Measurements from ENCODE around the gene MCU. TPM values are rescaled to one million over a fixed set of nuclear protein-coding genes. Genes with fewer than 3 reads are reported as not detected.
"Not testable (repeated sequence)": the region's sequence is repeated elsewhere in the genome, so short reads cannot be mapped to it uniquely, and the experiment has no call there.

Gene MCU
- total and polyA plus RNA-seq, 8 donors, result 15.2 to 90.1 (median 31.0) TPM

- no peaks in the 10 kb centered on the region for H3K9me3 ChIP-seq
- TF ChIP-seq EP300 (IDR thresholded peaks at IDR 0.05), result no peak
- TF ChIP-seq POLR2AphosphoS5 (IDR thresholded peaks at IDR 0.05), result no peak
- TF ChIP-seq, protein P1, sequence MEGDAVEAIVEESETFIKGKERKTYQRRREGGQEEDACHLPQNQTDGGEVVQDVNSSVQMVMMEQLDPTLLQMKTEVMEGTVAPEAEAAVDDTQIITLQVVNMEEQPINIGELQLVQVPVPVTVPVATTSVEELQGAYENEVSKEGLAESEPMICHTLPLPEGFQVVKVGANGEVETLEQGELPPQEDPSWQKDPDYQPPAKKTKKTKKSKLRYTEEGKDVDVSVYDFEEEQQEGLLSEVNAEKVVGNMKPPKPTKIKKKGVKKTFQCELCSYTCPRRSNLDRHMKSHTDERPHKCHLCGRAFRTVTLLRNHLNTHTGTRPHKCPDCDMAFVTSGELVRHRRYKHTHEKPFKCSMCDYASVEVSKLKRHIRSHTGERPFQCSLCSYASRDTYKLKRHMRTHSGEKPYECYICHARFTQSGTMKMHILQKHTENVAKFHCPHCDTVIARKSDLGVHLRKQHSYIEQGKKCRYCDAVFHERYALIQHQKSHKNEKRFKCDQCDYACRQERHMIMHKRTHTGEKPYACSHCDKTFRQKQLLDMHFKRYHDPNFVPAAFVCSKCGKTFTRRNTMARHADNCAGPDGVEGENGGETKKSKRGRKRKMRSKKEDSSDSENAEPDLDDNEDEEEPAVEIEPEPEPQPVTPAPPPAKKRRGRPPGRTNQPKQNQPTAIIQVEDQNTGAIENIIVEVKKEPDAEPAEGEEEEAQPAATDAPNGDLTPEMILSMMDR (IDR thresholded peaks at IDR 0.05), result no peak
- TF ChIP-seq POLR2A (IDR thresholded peaks at IDR 0.05), result no peak
These were observed 64.9 kb downstream of the MCU start for GRCh38 chr10:72756674-72757385.

DNA sequence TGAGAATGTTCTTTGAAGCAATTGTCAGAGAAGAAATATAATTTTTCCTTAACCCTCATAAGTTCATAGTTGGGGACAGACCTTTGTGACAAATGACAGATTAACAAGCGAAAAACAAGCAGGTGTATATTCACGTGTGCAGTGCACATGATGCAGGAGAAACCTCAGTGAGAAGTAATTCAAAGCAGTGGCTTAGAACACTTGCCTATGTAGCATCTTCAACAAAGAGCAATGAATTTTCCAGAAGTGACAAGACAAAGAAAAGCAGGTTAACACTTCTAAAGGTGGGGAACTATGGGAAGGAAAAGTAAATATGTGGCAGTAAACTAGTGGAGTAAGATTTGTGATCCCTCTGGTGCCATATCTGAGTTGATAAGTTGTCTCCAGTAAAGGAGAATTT is 65.8 kb downstream of the MCU start:
- 74 to 87% (median 84%) methylated on average over 2 of the region's 2 CpGs for WGBS, 5 donors
- DNase-seq, result no peak
- intact Hi-C loops (cut with DNase I; ENCODE audit: low total_unique reads), result no loop called here
- H3K36me3 ChIP-seq, result no peaks in the 10 kb centered on the region
- no peak overlapping the region for H3K27ac ChIP-seq
- H3K9me3 ChIP-seq, result no peaks in the 10 kb centered on the region
- H3K4me3 ChIP-seq, result no peak overlapping the region
- peaks cover 0 to 57% (median 2%) of the 10 kb centered on the region in 4 donors for H3K4me1 ChIP-seq
- no peak for TF ChIP-seq EP300 (IDR thresholded peaks at IDR 0.05)
- no peak for TF ChIP-seq POLR2A (IDR thresholded peaks at IDR 0.05)
- TF ChIP-seq POLR2AphosphoS5 (IDR thresholded peaks at IDR 0.05), result no peak
- TF ChIP-seq, protein P1 (IDR thresholded peaks at IDR 0.05), result no peak
- no peaks in the 10 kb centered on the region for H3K27me3 ChIP-seq

More at GRCh38 chr10:72756674-72757385, 64.9 kb downstream of the MCU start:
- no peak overlapping the region for H3K27ac ChIP-seq
- H3K27me3 ChIP-seq, result no peaks in the 10 kb centered on the region
- intact Hi-C loops (cut with DNase I; ENCODE audit: low total_unique reads), result no loop called here
- no peak overlapping the region for H3K4me3 ChIP-seq
- H3K36me3 ChIP-seq, result no peaks in the 10 kb centered on the region
- DNase-seq, result no peak
- H3K4me1 ChIP-seq, result peaks cover 0 to 57% (median 4%) of the 10 kb centered on the region in 4 donors
- 62 to 75% (median 66%) methylated on average over 7 of the region's 7 CpGs for WGBS, 5 donors

DNA sequence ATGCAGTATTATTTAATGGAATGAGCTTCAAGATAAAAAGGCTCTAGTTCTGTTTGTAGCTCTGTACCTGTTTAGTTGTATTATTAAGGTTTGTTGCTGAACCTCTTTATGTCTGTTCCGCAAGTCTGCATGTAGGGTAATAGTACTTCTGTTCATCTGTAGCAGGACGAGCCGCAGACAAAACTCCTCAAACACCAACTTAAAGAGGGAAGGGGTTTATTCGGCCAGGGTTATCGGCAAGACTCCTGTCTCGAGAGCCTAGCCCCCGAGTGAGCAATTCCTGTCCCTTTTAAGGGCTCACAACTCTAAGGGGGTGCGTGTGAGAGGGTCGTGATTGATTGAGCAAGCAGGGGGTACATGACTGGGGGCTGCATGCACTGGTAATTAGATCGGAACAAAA is 67.0 kb downstream of the MCU start:
- H3K27me3 ChIP-seq; H3K9me3 ChIP-seq; H3K27ac ChIP-seq; H3K36me3 ChIP-seq; DNase-seq; intact Hi-C loops (cut with DNase I; ENCODE audit: low total_unique reads); H3K4me3 ChIP-seq: not testable (repeated sequence)
- peaks cover 0 to 57% (median 2%) of the 10 kb centered on the region in 4 donors for H3K4me1 ChIP-seq
- 64 to 79% (median 71%) methylated on average over 10 of the region's 10 CpGs for WGBS, 5 donors

DNA sequence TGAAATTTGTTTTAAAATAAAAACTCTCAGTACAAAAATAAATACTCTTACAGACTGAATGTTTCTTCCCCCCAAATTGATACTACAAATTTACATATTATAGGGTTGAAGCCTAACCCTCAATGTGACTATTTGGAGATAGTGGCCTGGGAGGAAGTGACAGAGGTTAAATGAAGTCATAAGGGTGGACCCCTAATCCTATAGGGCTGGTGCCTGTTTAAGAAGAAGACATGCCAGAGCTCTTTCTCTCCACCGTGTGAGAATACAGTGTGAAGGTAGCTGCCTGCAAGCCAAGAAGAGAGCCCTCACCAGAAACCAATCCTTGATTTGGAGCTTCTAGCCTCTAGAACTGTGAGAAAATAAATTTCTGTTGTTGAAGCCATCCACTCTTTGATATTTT is 67.6 kb downstream of the MCU start:
- Histone ChIP-seq H3K4me1 (peaks cover 0 to 54% (median 2%) of the 10 kb centered on the region in 4 donors), H3K9me3 (no peaks in the 10 kb centered on the region), H3K27ac (no peak overlapping the region), H3K4me3 (no peak overlapping the region), H3K27me3 (no peaks in the 10 kb centered on the region), H3K36me3 (peaks cover 0 to 4% (median 0%) of the 10 kb centered on the region in 4 donors)
- intact Hi-C loops (cut with DNase I; ENCODE audit: low total_unique reads), result no loop called here
- TF ChIP-seq POLR2A (IDR thresholded peaks at IDR 0.05) (no peak), POLR2AphosphoS5 (IDR thresholded peaks at IDR 0.05) (no peak), EP300 (IDR thresholded peaks at IDR 0.05) (no peak)
- TF ChIP-seq, protein P1 (IDR thresholded peaks at IDR 0.05), result no peak
- 30 to 76% (median 45%) methylated on average over 1 of the region's 1 CpG for WGBS, 5 donors
- no peak for DNase-seq

DNA sequence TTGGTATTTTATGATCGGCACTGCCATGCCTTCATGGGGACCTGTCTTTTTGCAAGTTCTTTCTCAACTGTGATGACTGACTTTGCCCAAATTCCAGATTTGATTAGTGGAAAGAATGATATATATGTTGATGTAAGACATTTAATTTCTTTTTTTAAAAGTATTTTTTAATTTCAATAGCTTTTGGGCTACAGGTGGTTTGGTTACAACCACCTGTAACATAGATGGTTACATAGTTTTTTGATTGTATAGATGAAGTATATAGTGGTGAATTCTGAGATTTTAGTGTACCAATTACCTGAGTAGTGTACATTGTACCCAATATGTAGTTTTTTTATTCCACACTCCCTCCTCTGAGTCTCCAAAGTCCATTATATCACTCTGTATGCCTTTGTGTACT is 69.6 kb downstream of the MCU start:
- no peaks in the 10 kb centered on the region for H3K27me3 ChIP-seq
- peaks cover 0 to 8% (median 0%) of the 10 kb centered on the region in 4 donors for H3K36me3 ChIP-seq
- H3K4me3 ChIP-seq, result no peak overlapping the region
- H3K4me1 ChIP-seq, result peaks cover 0 to 39% (median 2%) of the 10 kb centered on the region in 4 donors
- intact Hi-C loops (cut with DNase I; ENCODE audit: low total_unique reads), result no loop called here
- H3K9me3 ChIP-seq, result no peaks in the 10 kb centered on the region
- H3K27ac ChIP-seq, result no peak overlapping the region
- 94 to 100% (median 100%) methylated on average over 1 of the region's 1 CpG for WGBS, 5 donors
- no peak for DNase-seq
- TF ChIP-seq POLR2A (IDR thresholded peaks at IDR 0.05), result no peak
- TF ChIP-seq POLR2AphosphoS5 (IDR thresholded peaks at IDR 0.05), result no peak
- no peak for TF ChIP-seq EP300 (IDR thresholded peaks at IDR 0.05)
- TF ChIP-seq, protein P1 (IDR thresholded peaks at IDR 0.05), result no peak

Data from stomach (tissue), 9 donors.